IPS-15b (cell line): Measurements from ENCODE around the gene GALR3.
A peak's percentile ranks its signal among the peaks of the same experiment; 100 is the strongest.

Experiments used
- H3K27me3 ChIP-seq: one replicate; pipeline ENCODE4 v1.6.1; 2013; ENCODE audit warnings: low read length; ENCODE audit not compliant: control insufficient read depth, insufficient read depth
- H3K36me3 ChIP-seq: one replicate; pipeline ENCODE4 v1.6.1; 2013; ENCODE audit warnings: low read length; ENCODE audit not compliant: control insufficient read depth, insufficient read depth
- H3K4me1 ChIP-seq: one replicate; pipeline ENCODE4 v1.6.1; 2013; ENCODE audit warnings: mild to moderate bottlenecking, low read length; ENCODE audit not compliant: control insufficient read depth, insufficient read depth
- H3K4me3 ChIP-seq: one replicate; pipeline ENCODE4 v1.5.1; 2013; ENCODE audit warnings: low read depth, low read length
- H3K9ac ChIP-seq: one replicate; pipeline ENCODE4 v1.6.1; 2013; ENCODE audit warnings: low read depth, mild to moderate bottlenecking, low read length
- H3K9me3 ChIP-seq: one replicate; pipeline ENCODE4 v1.6.1; 2013; ENCODE audit warnings: mild to moderate bottlenecking, low read length; ENCODE audit not compliant: control insufficient read depth, insufficient read depth

The GALR3 gene

DNA sequence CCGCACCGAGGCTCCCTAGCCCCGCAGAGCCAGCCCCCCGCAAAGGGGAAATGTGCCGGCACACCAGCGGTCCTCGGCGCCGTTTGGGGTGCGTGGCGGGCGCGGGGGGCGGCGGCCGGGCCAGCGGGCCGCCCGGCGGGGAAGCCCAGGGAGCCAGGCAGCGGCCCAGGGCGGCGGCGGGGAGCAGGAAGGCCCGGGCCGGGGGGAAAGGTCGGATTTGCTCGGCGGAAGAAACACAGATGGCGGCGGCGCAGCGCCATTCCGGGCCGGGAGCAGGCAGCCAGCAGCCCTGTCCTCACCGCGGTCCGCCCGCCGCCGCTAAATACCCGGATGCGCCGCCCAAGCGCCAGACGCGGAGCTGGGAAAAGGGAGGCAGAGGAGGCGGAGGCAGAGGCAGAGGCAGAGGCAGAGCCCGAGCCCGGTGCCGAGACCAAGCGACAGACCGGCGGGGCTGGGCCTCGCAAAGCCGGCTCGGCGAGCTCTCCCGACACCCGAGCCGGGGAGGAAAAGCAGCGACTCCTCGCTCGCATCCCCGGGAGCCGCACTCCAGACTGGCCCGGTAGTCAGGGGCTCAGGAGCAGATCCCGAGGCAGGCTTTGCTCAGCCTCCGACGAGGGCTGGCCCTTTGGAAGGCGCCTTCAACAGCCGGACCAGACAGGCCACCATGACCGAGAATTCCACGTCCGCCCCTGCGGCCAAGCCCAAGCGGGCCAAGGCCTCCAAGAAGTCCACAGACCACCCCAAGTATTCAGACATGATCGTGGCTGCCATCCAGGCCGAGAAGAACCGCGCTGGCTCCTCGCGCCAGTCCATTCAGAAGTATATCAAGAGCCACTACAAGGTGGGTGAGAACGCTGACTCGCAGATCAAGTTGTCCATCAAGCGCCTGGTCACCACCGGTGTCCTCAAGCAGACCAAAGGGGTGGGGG, 18.0 kb upstream of the GALR3 start:
- Histone ChIP-seq H3K36me3 (no peaks in the 10 kb centered on the region), H3K9me3 (no peaks in the 10 kb centered on the region), H3K4me1 (no peaks in the 10 kb centered on the region), H3K9ac (peak overlapping the region; percentile 81), H3K27me3 (peaks cover 47% of the 10 kb centered on the region), H3K4me3 (peak overlapping the region; percentile 88)

DNA sequence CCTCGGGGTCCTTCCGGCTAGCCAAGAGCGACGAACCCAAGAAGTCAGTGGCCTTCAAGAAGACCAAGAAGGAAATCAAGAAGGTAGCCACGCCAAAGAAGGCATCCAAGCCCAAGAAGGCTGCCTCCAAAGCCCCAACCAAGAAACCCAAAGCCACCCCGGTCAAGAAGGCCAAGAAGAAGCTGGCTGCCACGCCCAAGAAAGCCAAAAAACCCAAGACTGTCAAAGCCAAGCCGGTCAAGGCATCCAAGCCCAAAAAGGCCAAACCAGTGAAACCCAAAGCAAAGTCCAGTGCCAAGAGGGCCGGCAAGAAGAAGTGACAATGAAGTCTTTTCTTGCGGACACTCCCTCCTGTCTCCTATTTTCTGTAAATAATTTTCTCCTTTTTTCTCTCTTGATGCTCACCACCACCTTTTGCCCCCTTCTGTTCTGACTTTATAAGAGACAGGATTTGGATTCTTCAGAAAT, 17.3 kb upstream of the GALR3 start:
- peak overlapping the region; percentile 81 for H3K9ac ChIP-seq
- H3K27me3 ChIP-seq: peaks cover 47% of the 10 kb centered on the region

DNA sequence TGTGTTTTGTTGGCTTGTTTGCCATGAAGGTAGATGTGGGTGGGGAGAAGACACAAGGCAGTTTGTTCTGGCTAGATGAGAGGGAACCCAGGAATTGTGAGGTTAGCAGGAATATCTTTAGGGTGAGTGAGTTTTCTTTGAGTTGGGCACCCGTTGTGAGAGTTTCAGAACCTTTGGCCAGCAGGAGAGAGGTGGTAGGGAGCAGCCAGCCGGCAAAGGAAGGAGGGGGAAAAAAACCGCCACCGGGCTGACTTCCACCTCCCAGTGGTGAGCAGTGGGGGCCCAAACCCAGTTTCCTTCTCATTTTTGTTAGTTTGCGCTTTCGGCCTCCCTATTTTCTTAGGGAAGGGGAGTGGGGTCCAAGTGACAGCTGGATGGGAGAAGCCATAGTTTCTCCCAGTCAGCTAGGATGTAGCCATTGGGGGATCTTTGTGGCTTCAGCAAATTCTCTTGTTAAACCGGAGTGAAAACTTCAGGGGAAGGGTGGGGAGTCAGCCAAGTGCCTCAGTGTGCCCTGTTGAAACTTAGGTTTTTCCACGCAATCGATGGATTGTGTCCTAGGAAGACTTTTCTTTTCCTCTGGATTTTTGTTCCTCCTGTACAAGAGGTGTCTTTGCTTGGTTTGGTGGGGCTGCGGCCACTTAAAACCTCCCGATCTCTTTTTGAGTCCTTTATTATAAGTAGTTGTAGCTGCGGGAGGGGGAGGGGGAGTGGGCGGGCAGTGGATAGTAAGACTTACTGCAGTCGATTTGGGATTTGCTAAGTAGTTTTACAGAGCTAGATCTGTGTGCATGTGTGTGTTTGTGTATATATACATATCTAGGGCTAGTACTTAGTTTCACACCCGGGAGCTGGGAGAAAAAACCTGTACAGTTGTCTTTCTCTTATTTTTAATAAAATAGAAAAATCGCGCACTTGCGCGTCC, 16.5 kb upstream of the GALR3 start:
- Histone ChIP-seq H3K4me1 (no peaks in the 10 kb centered on the region), H3K27me3 (peaks cover 44% of the 10 kb centered on the region), H3K9ac (no peak overlapping the region), H3K9me3 (no peaks in the 10 kb centered on the region), H3K36me3 (no peaks in the 10 kb centered on the region), H3K4me3 (peak overlapping the region; percentile 88)

More for the DNA sequence above, 17.3 kb upstream of the GALR3 start:
- Histone ChIP-seq H3K9me3 (no peaks in the 10 kb centered on the region), H3K36me3 (no peaks in the 10 kb centered on the region), H3K4me3 (peak overlapping the region; percentile 88), H3K4me1 (no peaks in the 10 kb centered on the region)

DNA sequence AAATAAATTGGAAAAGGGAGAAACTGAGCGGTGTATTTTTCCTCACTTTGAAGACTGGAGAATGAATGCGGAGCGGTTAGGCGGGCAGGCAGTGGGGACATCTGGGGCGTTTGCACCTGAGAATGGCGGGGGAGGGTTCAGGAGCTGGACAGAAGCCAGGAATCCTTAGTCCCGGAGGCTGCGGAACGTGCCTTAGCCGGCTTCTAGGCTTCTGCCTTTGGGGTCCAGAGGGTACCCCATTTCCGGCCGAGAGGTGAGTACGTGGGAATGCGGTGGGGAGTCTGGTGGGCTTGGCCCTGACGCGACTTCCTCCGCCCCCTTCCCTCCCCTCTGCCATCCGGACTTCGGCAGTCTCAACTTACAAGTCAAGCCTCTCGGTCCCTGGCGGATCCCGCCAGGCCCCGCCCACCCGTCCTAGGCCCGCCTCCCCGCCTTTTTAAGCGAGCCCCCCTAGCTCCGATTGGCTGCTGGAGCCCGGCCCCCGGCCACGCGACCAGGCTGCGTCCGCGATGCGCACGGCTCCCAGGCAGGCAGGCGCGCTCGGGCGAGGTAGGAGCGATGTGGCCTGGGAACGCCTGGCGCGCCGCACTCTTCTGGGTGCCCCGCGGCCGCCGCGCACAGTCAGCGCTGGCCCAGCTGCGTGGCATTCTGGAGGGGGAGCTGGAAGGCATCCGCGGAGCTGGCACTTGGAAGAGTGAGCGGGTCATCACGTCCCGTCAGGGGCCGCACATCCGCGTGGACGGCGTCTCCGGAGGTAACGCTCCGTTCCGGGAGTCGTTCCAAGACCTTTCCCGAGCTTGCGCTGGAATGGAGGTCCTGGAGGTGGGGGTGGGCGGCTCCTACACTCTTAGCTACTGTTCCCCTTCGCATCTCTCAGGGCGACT, 15.5 kb upstream of the GALR3 start, which contains the start of gene GCAT:
TSS of gene GCAT (plus strand) at position 525 of the 884 bp plus-strand sequence. CDS start at position 559, 34 bp downstream.
- no peaks in the 10 kb centered on the region for H3K9me3 ChIP-seq
- no peaks in the 10 kb centered on the region for H3K36me3 ChIP-seq
- H3K27me3 ChIP-seq: peaks cover 43% of the 10 kb centered on the region
- H3K9ac ChIP-seq: peak within 1 kb of the TSS; percentile 76
- H3K4me3 ChIP-seq: peak within 1 kb of the TSS; percentile 92
- H3K4me1 ChIP-seq: no peaks in the 10 kb centered on the region

DNA sequence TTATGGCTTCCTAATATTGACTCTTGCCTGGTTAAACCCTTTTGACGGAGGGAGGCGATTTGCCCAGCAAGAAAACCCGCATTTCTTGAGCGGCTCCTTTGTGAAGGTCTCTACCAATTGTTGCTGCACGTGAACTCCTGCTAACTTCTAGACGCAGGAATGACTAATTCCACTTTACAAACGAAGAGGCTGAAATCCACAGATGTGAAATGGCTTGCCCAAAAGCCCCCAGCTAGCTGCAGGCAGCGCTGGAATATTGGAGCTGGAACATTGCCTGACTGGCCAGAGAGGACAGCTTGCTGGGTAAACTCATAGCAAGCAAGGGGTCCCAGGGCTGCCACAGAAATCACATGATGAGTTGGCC, 14.9 kb upstream of the GALR3 start:
- Histone ChIP-seq H3K9ac (peak overlapping the region; percentile 76), H3K4me1 (no peaks in the 10 kb centered on the region), H3K9me3 (no peaks in the 10 kb centered on the region), H3K27me3 (peaks cover 42% of the 10 kb centered on the region), H3K36me3 (peaks cover 2% of the 10 kb centered on the region), H3K4me3 (peak overlapping the region; percentile 92)

DNA sequence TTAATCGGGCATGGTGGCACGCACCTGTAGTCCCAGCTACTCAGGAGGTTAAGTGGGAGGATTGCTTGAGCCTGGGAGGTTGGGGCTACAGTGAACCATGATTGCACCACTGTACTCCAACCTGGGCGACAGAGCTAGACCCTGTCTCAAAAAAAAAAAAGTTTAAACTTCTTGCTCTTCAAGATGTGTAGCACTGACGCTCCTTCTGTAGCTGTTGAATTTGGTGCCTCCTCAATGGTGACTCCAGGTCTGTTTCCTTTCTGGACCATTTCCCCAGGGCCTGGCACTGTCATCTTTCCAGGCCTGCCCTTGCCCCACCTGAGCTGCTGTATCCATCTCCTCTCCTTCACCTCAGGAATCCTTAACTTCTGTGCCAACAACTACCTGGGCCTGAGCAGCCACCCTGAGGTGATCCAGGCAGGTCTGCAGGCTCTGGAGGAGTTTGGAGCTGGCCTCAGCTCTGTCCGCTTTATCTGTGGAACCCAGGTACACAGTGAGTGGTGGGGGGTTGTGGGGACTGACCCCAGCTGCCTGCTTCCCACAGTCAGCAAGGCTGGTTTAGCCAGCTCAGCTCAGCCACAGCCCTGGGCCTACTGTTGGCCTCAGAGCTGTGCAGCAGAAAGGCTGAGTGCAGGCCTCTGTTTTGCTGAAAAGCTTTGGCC, 13.4 kb upstream of the GALR3 start:
- H3K9ac ChIP-seq: no peak overlapping the region
- no peak overlapping the region for H3K4me3 ChIP-seq
- peaks cover 29% of the 10 kb centered on the region for H3K27me3 ChIP-seq
- no peaks in the 10 kb centered on the region for H3K4me1 ChIP-seq
- H3K36me3 ChIP-seq: peaks cover 2% of the 10 kb centered on the region
- H3K9me3 ChIP-seq: no peaks in the 10 kb centered on the region

DNA sequence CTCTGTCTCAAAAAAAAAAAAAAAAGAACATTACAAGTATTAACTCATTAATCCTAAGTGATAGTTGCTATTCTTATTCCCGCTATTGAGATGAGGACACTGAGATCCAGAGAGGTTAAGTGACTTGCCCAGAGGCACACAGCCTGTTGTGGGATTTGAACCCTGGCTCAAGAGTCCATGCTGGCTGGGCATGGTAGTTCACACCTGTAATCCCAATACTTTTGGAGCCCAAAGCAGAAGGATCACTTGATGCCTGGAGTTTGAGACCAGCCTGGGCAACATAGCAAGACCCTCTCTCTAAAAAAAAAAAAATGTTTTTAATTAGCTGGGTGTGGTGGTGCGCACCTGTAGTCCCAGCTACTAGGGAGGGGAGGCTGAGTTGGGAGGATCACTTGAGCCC, 11.3 kb upstream of the GALR3 start:
- H3K4me1 ChIP-seq: no peaks in the 10 kb centered on the region
- H3K27me3 ChIP-seq: peaks cover 13% of the 10 kb centered on the region
- H3K9me3 ChIP-seq: no peaks in the 10 kb centered on the region
- no peak overlapping the region for H3K4me3 ChIP-seq
- no peak overlapping the region for H3K9ac ChIP-seq
- peaks cover 11% of the 10 kb centered on the region for H3K36me3 ChIP-seq

DNA sequence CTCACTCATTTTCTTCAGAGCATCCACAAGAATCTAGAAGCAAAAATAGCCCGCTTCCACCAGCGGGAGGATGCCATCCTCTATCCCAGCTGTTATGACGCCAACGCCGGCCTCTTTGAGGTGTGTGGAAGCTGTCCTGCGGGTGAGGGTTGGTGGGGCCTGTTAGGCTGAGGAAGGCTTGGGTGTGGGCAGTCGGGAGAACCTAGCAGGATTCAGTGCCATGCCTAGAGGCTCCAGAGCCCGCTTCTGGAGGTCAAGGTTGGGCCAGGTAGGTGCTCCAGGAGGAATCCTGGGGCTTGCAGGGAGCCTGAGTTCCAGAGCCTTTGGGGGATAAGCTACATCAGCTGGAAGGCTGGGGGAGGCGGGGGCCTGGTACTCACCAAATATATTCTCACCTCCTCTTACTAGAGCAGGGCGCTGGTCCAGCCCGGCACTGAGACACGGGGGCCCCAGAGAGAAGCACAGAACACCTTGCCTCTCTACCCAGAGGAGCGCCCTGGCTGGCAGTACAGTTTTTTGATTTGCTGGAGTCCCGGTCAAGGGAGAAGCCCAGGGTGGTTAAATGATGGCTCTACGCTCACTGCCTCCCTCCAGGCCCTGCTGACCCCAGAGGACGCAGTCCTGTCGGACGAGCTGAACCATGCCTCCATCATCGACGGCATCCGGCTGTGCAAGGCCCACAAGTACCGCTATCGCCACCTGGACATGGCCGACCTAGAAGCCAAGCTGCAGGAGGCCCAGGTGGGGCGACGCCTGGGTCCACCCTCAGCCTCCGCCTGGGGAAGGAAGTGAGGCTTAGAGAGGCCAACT, 10.1 kb upstream of the GALR3 start:
- Histone ChIP-seq H3K4me3 (no peak overlapping the region), H3K4me1 (no peaks in the 10 kb centered on the region), H3K9me3 (no peaks in the 10 kb centered on the region), H3K27me3 (peaks cover 12% of the 10 kb centered on the region), H3K9ac (no peak overlapping the region), H3K36me3 (peaks cover 11% of the 10 kb centered on the region)

DNA sequence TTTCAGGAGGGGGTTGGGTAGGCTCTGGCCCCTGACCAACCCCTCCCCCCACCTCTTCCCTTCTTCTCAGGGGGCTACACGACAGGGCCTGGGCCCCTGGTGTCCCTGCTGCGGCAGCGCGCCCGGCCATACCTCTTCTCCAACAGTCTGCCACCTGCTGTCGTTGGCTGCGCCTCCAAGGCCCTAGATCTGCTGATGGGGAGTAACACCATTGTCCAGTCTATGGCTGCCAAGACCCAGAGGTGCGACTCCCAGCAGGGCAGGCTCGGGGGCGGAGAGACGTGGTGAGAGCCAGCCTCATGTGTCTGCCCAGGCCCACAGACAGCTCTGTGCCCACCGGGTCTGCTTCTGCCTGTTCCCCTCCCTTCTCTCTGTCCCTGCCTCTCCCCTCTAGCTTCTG, 7.6 kb upstream of the GALR3 start:
- no peaks in the 10 kb centered on the region for H3K9me3 ChIP-seq
- peaks cover 11% of the 10 kb centered on the region for H3K36me3 ChIP-seq
- H3K9ac ChIP-seq: no peak overlapping the region

DNA sequence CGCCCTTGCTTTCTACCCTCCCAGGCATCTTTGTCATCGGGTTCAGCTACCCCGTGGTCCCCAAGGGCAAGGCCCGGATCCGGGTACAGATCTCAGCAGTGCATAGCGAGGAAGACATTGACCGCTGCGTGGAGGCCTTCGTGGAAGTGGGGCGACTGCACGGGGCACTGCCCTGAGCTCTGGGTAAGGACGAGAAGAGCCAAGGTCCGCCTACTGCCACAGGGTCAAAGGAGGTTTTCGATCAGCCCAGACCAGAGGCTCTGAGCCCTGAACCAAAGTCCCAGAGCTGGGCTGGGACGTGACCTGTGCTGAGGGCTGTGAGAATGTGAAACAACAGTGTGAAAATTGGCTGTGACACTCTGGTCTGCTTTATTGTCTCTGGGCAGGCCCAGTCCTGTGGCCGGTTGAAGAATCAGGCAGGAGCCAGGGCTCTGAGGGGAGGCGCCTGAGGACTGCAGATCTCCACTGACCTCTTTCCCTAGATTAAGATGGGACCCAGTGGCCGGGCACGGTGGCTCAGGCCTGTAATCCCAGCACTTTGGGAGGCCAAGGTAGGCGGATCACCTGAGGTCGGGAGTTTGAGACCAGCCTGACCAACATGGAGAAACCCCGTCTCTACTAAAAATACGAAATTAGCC, 6.5 kb upstream of the GALR3 start:
- Histone ChIP-seq H3K9ac (no peak overlapping the region), H3K4me3 (no peak overlapping the region), H3K36me3 (peaks cover 11% of the 10 kb centered on the region), H3K27me3 (peaks cover 14% of the 10 kb centered on the region), H3K4me1 (no peaks in the 10 kb centered on the region), H3K9me3 (no peaks in the 10 kb centered on the region)

More for the DNA sequence above, 7.6 kb upstream of the GALR3 start:
- no peak overlapping the region for H3K4me3 ChIP-seq
- H3K27me3 ChIP-seq: peaks cover 14% of the 10 kb centered on the region
- H3K4me1 ChIP-seq: no peaks in the 10 kb centered on the region
